HEK293 (cell line): Measurements from ENCODE around the gene NBPF11.
"Not testable (repeated sequence)": the region's sequence is repeated elsewhere in the genome, so short reads cannot be mapped to it uniquely, and the experiment has no call there.

Source experiments
- CTCF ChIP-seq: fragments of 450-650 bp; formaldehyde crosslinking; IDR thresholded peaks from 2 replicates; pipeline ENCODE4 v1.5.1; 2016; ENCODE audit warnings: missing biosample characterization, missing genetic modification characterization
- IKZF3 ChIP-seq: fragments of 450-650 bp; IDR thresholded peaks from 2 replicates; pipeline ENCODE4 v1.5.0; 2018; ENCODE audit warnings: missing biosample characterization, mild to moderate bottlenecking, missing genetic modification characterization, moderate library complexity
- REST ChIP-seq: fragments of 450-650 bp; formaldehyde crosslinking; IDR thresholded peaks from 2 replicates; pipeline ENCODE4 v1.5.1; 2016; ENCODE audit warnings: missing biosample characterization, missing genetic modification characterization
- YY1 ChIP-seq: fragments of 450-650 bp; formaldehyde crosslinking; IDR thresholded peaks from 2 replicates; pipeline ENCODE4 v1.5.1; 2018; ENCODE audit warnings: missing biosample characterization, missing genetic modification characterization
- ZBTB26 ChIP-seq: fragments of 450-650 bp; formaldehyde crosslinking; optimal IDR thresholded peaks from 2 replicates; pipeline ENCODE3; 2016; ENCODE audit warnings: missing biosample characterization, mild to moderate bottlenecking, missing genetic modification characterization
- ZBTB7A ChIP-seq: fragments of 450-650 bp; formaldehyde crosslinking; IDR thresholded peaks from 2 replicates; pipeline ENCODE4 v1.5.1; 2016; ENCODE audit warnings: low read depth, missing biosample characterization, missing genetic modification characterization
- ZNF416 ChIP-seq: fragments of 450-650 bp; formaldehyde crosslinking; IDR thresholded peaks from 2 replicates; pipeline ENCODE4 v1.5.1; 2016; ENCODE audit warnings: missing biosample characterization, missing genetic modification characterization
- ZNF600 ChIP-seq: fragments of 450-650 bp; formaldehyde crosslinking; IDR thresholded peaks from 2 replicates; pipeline ENCODE4 v1.5.1; 2016; ENCODE audit warnings: missing biosample characterization, missing genetic modification characterization
- ZNF776 ChIP-seq: fragments of 450-650 bp; formaldehyde crosslinking; IDR thresholded peaks from 2 replicates; pipeline ENCODE4 v1.5.0; 2017; ENCODE audit warnings: missing biosample characterization, missing genetic modification characterization, borderline replicate concordance
- TF ChIP-seq, protein P1 (sequence below): fragments of 450-650 bp; formaldehyde crosslinking; IDR thresholded peaks from 2 replicates; pipeline ENCODE4 v1.5.1; 2016; ENCODE audit warnings: missing biosample characterization, missing genetic modification characterization

GRCh38 chr1:148060294-148060701 lies 91.8 kb downstream of the NBPF11 start:
- TF ChIP-seq YY1 (tag by site-specific recombination); ZNF416 (tag by site-specific recombination); ZBTB7A; CTCF (tag by site-specific recombination); ZBTB26; ZNF600 (tag by site-specific recombination); ZNF776 (tag by site-specific recombination); IKZF3; REST: not testable (repeated sequence)
- TF ChIP-seq, protein P1, sequence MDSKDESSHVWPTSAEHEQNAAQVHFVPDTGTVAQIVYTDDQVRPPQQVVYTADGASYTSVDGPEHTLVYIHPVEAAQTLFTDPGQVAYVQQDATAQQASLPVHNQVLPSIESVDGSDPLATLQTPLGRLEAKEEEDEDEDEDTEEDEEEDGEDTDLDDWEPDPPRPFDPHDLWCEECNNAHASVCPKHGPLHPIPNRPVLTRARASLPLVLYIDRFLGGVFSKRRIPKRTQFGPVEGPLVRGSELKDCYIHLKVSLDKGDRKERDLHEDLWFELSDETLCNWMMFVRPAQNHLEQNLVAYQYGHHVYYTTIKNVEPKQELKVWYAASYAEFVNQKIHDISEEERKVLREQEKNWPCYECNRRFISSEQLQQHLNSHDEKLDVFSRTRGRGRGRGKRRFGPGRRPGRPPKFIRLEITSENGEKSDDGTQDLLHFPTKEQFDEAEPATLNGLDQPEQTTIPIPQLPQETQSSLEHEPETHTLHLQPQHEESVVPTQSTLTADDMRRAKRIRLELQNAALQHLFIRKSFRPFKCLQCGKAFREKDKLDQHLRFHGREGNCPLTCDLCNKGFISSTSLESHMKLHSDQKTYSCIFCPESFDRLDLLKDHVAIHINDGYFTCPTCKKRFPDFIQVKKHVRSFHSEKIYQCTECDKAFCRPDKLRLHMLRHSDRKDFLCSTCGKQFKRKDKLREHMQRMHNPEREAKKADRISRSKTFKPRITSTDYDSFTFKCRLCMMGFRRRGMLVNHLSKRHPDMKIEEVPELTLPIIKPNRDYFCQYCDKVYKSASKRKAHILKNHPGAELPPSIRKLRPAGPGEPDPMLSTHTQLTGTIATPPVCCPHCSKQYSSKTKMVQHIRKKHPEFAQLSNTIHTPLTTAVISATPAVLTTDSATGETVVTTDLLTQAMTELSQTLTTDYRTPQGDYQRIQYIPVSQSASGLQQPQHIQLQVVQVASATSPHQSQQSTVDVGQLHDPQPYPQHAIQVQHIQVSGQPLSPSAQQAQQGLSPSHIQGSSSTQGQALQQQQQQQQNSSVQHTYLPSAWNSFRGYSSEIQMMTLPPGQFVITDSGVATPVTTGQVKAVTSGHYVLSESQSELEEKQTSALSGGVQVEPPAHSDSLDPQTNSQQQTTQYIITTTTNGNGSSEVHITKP (tag by site-specific recombination) = not testable (repeated sequence)
